ENCODE measurements around the gene TRIM67. TPM values are rescaled to one million over a fixed set of nuclear protein-coding genes. Genes with fewer than 3 reads are reported as not detected.

TRIM67 gene
- polyA plus RNA-seq, 3 donors = 0.07 to 0.11 (median 0.08) TPM

DNA sequence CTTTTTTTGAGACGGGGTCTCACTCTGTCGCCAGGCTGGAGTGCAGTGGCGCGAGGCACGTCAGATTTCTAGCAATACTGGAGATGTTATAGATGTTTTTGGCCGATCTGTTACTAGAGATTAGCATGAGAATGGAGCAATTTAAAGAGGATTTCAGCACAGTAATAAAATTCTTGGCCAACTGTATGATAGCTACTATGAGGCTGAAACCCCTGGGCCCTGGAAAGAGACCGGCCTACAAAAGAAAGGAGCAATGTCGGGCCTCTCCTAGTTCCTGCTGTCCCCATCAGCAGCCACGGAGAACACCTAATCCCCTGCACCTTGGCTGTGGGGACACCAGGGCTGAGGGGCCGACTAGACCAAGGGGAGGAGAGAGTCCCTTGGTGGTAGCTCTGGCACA, 69.7 kb downstream of the TRIM67 start:
- no peak for DNase-seq (ENCODE audit: low read depth in 3 of 3, low spot score in 2 of 3)

DNA sequence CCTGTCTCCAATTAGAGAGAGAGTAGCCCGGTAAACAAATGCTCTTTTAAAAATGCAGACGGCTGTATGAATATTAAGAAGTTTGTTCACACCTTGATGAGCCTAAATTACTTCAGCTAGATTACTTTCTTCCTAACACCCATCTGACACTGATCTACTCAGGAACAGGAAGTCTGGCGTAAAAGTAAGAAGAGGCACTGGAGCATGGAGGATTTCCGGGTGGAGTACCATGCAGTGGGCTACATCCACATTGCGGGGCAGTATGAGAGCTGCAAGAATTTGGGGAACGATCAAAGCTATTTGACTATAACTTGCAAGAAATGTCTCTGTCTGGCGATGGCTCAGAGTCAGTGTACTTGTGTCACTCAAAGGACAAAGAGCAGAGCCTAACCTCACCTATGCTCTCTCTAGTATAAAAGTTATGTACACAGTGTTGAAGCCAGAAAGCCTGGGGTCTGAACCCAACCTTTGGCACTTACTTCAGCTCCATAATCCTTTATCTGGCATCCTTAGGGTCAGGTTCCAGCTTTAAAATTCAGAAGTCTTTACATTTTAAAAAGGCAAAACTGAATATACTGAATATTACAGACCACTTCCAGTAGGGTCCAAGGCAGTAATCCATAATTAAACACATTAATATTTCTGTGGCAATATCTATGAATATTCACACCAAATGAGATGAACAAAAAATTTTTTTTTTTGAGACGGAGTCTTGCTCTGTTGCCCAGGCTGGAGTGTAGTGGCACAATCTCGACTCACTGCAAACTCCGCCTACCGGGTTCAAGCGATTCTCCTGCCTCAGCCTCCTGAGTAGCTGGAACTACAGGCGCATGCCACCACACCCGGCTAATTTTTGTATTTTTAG, 71.2 kb downstream of the TRIM67 start:
- DNase-seq (ENCODE audit: low read depth in 3 of 3, low spot score in 2 of 3) = no peak

DNA sequence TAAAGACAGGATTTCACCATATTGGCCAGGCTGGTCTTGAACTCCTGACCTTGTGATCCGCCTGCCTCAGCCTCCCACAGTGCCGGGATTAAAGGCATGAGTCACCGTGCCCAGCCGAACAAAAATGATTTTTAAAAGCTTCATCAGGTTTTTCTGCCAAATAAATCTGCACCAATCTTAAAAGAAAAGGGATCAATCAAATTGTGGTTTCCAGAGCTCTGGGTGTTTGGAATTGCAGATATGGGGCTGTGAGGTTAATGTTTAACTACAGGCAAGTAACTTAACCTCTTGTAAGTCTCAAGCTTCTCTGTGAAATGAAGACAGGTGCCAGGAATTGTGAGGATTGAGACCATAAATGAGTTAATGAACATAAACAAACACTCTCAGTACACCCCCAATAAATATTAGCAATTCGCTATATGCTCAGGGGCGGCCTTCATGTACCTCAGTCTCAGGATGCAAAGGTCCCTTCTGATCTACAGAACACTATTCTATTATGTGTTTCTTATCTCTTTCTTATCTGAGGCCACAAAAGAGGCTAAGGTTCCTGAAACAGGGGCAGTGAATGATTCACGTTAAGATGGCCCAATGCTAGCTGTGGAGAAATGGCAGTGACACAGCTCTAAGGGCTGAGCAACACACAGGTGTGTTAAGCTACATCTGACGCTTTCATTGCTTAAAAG, 72.0 kb downstream of the TRIM67 start:
- DNase-seq (ENCODE audit: low read depth in 3 of 3, low spot score in 2 of 3) = no peak

DNA sequence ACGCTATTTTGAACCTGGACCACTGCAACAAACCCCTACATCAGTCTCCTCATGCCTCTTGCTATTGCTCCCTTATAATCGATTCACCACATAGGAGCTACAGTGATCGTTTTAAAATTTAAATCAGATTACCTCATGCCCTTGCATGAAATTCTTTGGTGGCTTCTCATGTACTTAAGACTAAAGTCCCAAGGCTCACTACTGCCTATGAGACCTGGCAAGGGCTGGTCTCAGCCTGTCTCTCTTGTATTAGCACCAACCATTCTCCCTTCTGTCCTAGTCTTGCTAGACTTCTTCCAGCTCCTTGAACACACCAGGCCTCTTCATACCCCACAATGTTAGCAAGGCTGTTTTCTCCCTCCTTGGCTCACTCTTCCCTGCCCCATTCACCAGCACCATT, 72.6 kb downstream of the TRIM67 start:
- no peak for DNase-seq (ENCODE audit: low read depth in 3 of 3, low spot score in 2 of 3)

- DNase-seq (ENCODE audit: low read depth in 3 of 3, low spot score in 2 of 3) = no peak
These were observed 73.8 kb downstream of the TRIM67 start for GRCh38 chr1:231235526-231236207.

DNA sequence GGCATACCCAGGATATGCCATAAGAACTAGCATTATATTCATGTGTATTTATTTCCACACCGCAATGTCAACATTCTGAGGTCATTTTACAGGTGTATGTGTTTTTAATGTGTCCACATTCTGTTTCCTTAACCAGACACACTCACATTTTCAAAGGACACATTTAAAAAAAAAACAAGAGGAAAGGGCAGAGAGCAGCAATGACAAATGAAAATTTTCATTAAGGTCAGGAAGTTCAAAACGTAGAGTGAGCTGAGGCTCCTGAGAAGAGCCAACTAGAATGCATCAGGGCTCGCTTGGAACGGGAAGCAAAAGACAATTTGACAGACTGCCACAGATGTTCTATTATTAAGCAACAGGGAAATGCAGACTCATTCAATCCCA, 74.3 kb downstream of the TRIM67 start:
- no peak for DNase-seq (ENCODE audit: low read depth in 3 of 3, low spot score in 2 of 3)

- no peak for DNase-seq (ENCODE audit: low read depth in 3 of 3, low spot score in 2 of 3)
These were observed 75.1 kb downstream of the TRIM67 start for GRCh38 chr1:231236938-231237337.

- no peak for DNase-seq (ENCODE audit: low read depth in 3 of 3, low spot score in 2 of 3)
These were observed 76.4 kb downstream of the TRIM67 start for GRCh38 chr1:231238298-231238697.

- DNase-seq (ENCODE audit: low read depth in 3 of 3, low spot score in 2 of 3) = no peak
These were observed 78.6 kb downstream of the TRIM67 start for GRCh38 chr1:231240531-231240882.

DNA sequence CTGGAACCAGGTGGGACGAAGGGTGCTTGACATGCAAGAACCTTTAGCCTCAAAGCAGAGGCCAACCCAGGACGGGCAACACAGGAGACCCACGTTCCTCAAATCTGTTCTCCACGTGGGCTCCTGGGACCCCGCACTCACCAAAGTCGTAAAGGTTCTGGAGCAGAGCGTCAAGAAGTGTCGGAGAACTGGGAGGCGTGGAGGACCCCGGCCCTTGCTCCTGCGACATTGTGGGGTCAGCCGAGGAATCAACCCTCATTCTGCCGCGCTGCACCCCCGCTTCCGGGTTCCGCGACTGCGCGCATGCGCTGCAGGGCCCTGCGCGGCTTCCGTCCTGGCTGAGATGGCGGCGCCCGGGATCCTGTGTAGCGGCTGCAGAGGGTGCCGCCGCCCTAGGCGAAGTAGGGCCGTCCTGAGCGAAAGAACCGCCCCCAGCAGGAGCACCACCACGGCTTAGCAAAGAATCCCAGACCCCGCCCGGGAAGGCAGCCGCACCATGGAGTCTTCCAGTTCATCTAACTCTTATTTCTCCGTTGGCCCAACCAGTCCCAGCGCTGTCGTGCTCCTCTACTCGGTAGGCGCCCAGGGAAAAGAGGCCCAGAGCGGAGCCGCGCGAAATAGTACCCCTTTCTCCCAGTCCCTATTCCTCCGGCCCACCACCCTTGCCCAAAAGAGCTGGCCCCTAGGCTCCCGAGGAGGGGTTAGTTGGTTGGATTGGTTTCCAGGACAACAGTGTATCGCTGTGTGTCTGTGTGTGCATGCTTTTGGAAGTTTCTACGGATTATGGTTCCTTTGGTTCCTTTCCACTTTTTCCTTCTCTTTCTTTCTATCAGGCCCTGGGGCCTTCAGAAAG, 79.3 kb downstream of the TRIM67 start, which contains the start of gene GNPAT:
GNPAT (plus strand) TSS at position 330 of the 853 bp plus-strand sequence; CDS start at position 497, 167 bp downstream.
- peak; percentile 66 to 75 (median 67) for DNase-seq (ENCODE audit: low read depth in 3 of 3, low spot score in 2 of 3)

DNA sequence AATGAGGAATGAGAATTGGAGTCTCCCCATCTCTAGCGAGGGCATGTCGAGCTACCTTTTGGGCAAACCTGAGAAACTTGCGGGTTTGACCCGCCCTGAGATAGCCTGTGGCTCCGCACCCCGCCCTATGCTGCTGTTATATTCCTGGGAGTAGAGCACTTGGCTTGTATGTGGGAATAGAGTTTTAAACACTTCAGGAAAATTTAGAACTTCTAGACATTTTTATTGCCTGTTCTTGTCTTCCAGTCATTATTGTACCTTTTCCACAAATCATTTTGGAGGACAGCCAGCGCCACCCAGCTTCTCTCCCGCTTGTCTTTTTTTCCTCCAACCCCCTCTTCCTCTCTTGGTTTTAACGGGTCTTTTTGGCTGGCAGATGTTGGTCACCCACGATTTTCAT, 79.9 kb downstream of the TRIM67 start:
- DNase-seq (ENCODE audit: low read depth in 3 of 3, low spot score in 2 of 3) = peak in 1 of 3 donors; percentile 7

DNA sequence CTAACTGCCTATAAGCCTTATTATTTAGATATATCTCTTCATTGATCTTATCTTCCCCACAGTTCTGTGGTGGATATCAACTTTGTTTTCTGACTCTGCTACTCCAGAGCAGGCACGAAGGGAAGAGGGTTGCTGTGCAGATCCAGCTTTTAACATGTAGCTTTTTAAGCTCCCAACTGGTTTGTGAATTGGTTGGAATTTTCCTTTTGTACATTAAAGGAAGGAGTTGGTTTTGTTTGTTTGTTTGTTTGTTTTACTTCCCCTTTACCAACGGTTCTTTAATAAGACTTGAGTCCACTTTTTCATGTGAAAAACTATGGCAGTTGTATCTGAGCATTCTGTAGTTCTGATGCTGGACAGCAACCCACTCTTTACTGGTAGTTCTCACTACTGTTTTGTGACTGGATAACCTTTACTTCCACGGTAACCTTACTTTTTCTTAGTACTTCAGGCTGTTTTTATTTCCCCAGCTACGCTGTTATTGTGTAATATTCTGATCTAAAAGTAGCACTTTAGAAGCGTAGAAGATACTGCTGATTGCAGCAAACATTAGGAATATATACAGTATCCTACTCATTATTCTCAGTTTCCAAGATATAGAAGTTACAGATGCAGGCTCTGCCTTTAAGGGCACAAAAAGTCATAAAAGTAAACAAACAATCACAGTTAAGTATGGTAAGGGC, 80.8 kb downstream of the TRIM67 start:
- no peak for DNase-seq (ENCODE audit: low read depth in 3 of 3, low spot score in 2 of 3)

- no peak for DNase-seq (ENCODE audit: low read depth in 3 of 3, low spot score in 2 of 3)
These were observed 86.9 kb downstream of the TRIM67 start for GRCh38 chr1:231248778-231249177.

DNA sequence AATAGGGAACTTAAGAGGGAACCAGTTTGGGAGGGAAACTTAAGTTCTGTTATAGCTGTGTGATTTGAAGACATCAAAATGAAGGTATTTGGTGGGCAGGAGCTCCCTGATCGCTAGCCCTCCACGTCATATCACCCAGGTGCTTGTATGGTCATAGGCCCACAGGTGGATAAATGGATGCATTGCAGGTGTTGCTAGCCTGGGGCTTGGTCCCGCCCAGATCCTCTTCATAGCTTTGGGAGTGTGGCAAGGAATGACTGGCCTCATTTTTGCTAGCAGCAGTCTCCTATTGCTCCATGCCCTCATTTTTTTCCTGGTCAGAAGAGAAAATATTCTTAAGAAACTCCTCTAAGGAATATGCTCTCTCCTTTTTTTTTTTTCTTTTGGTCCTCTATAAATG, 90.5 kb downstream of the TRIM67 start:
- no peak for DNase-seq (ENCODE audit: low read depth in 3 of 3, low spot score in 2 of 3)

- no peak for DNase-seq (ENCODE audit: low read depth in 3 of 3, low spot score in 2 of 3)
These were observed 98.5 kb downstream of the TRIM67 start for GRCh38 chr1:231260351-231260750.

DNA sequence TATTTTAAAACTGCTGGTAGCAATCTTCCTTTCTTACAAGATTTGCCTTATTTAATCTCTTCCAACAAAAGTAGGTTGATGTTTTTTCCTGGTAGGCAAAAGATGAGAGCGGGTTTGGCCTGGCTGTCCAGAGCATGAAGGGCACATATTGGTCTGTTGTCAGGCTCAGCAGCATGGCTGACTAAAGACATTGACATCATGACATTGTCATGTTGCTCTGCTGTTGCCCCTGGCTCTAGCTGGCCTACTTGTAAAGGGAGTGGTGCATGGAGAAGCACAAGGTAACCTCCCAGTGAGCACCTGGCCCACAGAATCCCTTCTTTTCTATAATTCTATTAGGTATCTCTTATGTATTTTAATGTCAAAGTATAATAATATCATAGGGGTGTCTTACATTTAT, 102.8 kb downstream of the TRIM67 start:
- DNase-seq (ENCODE audit: low read depth in 3 of 3, low spot score in 2 of 3) = no peak

- DNase-seq (ENCODE audit: low read depth in 3 of 3, low spot score in 2 of 3) = no peak
These were observed 103.5 kb downstream of the TRIM67 start for GRCh38 chr1:231265379-231265778.

DNA sequence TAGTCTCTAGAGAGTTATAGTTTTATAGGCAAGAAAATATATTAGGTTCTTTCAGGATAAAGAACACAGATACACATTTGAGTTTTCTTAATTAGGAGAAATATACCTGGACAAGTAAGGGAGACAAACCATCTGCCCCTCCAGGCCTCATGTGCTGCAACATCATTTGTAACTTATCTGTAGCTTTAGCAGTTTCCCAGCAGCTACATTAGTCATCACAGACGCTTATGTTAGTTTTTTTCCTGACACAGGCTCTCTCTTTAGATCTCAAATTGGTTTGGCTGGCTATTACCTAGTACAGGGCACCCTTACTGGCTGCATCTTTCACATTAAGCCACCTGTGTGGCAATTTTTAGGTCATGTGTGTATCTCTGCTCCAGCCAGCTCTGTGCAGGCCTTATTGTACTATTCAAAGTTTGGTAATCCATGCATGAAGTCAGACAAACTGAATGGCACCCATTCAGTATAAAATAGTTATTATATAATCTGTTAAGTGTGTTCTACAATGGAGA, 105.0 kb downstream of the TRIM67 start:
- no peak for DNase-seq (ENCODE audit: low read depth in 3 of 3, low spot score in 2 of 3)
